Measurements from ENCODE around the gene M6PR. TPM values are rescaled to one million over a fixed set of nuclear protein-coding genes. Genes with fewer than 3 reads are reported as not detected.
"Not testable (repeated sequence)": the region's sequence is repeated elsewhere in the genome, so short reads cannot be mapped to it uniquely, and the experiment has no call there.

M6PR gene
- total RNA-seq, 1 donor from 2014 or later: 88.2 TPM

GRCh38 chr12:8956073-8956472, 6.6 kb upstream of the M6PR start:
- no peak for DNase-seq
- no peak for ATAC-seq (ENCODE audit: poor library complexity)
- intact Hi-C loops (cut with DNase I): no loop called here

- ATAC-seq (ENCODE audit: poor library complexity) (no peak), DNase-seq (no peak)
- intact Hi-C loops (cut with DNase I): loop anchor here (5.0 kb wide), 1 partner anchor 83 kb away; no protein-coding TSS in a partner anchor
These were observed 4.4 kb upstream of the M6PR start for GRCh38 chr12:8953773-8954402.

DNA sequence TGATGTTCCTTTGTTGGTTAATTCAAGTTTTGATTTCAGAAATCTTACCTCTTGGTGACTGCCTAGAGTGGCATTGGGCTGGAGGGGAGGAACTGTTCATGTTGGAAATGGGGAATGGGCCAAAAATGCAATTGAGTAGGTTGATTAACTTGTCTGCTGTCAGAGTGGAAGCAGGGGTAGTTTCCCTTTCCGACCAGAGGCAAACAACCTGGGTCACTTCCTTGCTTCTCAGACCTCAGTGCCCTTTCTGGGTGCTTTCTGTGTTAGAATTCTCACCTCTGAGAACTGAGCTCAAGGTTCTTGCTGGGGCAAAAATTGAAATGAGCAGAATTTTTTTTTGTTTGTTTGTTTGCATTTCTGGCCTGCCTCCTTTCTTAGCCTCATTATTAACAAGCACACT, 2.3 kb upstream of the M6PR start:
- intact Hi-C loops (cut with DNase I): loop anchor here (5.0 kb wide), 1 partner anchor 86 kb away; no protein-coding TSS in a partner anchor
- DNase-seq (no peak), ATAC-seq (ENCODE audit: poor library complexity) (no peak)

DNA sequence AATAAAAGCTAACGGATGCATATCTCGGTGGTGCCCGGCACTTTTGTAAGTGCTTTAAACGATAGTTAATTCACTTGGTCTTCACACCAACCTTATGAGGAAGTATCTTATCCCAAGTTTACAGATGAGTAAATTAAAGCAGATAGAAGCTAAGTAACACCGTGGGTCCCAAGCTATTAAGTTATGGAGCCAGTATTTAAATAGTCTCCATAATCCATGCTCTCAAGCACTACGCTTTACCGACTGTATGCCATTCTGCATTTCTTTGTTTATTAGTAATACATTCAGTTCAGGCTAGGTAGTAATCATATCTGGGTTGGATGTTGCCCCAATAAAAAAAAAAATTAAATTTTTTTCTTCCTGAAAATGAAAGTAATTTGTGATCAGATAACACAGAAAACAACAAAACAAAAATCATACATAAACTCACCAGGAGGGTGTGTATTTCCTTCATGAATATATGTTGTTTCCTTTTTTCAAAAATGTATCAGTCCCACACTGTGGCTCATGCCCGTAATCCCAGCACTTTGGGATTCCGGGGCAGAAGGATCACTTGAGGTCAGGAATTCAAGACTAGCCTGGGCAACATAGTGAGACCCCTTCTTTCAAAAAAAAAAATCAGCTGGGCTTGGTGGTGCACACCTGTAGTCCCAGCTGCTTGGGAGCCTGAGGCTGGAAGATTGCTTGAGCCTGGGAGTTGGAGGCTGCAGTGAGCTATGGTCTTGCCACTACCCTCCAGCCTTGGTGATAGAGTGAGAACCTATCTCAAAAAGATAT, 1.4 kb upstream of the M6PR start:
- ATAC-seq (ENCODE audit: poor library complexity) (no peak), DNase-seq (no peak)
- intact Hi-C loops (cut with DNase I): loop anchor here (5.0 kb wide), 1 partner anchor 86 kb away; no protein-coding TSS in a partner anchor

DNA sequence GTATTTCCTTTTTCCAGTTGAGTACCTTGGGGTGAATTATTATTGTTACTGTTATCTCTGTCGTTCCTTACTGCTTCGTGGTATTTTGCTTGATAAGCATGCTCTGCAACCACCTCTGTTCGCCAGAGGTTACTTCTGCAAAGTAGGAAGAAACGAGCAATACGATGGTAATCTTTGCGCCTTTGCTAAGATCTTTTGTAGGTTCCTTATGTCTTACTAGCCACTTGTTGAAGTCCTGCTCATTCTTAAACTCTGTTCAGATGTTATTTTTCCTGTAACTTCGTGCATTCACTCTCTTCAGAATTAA, 729 bp upstream of the M6PR start:
- intact Hi-C loops (cut with DNase I): loop anchor here (5.0 kb wide), 1 partner anchor 87 kb away; no protein-coding TSS in a partner anchor
- no peak for ATAC-seq (ENCODE audit: poor library complexity)

DNA sequence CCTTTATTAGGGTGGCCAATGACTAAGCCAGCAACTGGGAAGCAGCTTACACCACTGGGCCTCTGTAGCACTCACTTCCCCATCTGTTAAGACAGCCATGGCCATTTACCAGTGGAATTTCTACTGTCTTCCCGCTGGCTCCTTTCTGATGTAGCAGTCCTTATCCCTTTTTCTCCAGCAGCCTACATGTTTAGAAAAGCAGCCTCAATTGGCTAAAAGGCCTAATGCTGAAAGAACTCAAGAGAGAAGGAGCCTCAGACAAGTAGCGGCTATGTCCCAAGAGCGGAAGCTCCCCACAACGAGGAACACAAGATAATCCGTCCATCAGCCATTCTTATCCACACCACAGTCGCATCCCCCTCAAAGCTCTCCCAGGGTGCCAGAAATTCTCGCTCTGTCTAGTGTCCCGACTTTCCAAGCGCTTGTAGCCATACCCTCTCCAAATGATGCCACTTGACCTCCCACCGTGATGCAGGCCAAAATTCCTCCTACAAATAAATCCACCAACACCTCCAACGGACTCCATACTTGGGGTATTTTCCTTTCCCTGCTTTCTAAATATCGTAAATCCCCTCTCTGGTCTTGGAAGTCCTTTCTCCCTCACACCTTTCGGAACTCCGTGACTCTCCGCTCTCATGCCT, 624 bp downstream of the M6PR start:
- intact Hi-C loops (cut with DNase I): no loop called here
- ATAC-seq (ENCODE audit: poor library complexity) (no peak), DNase-seq (no peak)

More for the DNA sequence above, 729 bp upstream of the M6PR start:
- no peak for DNase-seq

GRCh38 chr12:8947737-8948136, 1.7 kb downstream of the M6PR start:
- intact Hi-C loops (cut with DNase I): no loop called here
- DNase-seq: no peak
- no peak for ATAC-seq (ENCODE audit: poor library complexity)

DNA sequence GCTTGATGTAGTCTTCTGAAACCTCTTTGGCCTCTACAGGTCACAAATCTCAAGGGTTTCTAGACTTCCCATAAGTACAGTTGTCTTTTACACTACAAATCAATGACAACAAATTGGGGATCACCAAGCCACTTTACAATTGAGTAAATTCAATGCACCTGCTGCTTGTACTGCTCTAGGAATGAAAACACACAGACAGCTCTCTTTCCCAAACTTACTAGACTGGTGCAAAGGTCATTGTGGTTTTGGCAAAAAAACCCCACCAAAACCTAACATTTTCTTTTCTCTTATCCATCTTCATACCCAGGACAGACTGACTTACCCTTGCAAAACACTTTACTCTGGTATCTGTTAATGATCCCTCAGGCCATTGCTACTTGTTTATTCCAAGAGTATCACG, 2.7 kb downstream of the M6PR start:
- ATAC-seq (ENCODE audit: poor library complexity): no peak
- intact Hi-C loops (cut with DNase I): no loop called here
- DNase-seq: no peak

GRCh38 chr12:8943565-8944186, 5.8 kb downstream of the M6PR start:
- no peak for DNase-seq
- ATAC-seq (ENCODE audit: poor library complexity): no peak
- intact Hi-C loops (cut with DNase I): no loop called here

- intact Hi-C loops (cut with DNase I): no loop called here
- ATAC-seq (ENCODE audit: poor library complexity) (no peak), DNase-seq (no peak)
These were observed 7.6 kb downstream of the M6PR start for GRCh38 chr12:8941691-8942478.

DNA sequence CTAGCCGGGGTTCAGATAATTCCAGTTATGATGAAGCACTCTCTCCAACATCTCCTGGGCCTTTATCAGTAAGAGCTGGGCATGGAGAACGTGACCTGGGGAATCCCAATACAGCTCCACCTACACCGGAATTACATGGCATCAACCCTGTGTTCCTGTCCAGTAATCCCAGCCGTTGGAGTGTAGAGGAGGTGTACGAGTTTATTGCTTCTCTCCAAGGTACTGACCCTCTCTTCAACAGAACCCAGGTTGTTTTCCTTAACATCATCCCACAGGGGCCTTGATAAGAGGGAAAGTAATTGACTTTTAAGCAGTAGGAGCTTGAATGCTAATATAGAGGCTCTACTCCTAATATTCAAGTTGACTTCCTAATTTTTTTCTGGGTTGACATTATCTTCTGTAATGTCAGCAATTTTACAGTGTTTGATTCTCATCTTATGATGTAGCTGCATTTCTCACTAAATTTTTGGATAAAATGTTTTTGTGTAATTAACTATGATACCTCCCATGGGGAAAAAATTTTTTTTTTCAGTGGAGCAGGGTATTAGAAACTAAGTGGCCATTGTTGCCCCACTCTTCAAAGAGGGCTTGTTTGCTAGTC, 11.5 kb downstream of the M6PR start:
- DNase-seq; intact Hi-C loops (cut with DNase I); ATAC-seq (ENCODE audit: poor library complexity): not testable (repeated sequence)

DNA sequence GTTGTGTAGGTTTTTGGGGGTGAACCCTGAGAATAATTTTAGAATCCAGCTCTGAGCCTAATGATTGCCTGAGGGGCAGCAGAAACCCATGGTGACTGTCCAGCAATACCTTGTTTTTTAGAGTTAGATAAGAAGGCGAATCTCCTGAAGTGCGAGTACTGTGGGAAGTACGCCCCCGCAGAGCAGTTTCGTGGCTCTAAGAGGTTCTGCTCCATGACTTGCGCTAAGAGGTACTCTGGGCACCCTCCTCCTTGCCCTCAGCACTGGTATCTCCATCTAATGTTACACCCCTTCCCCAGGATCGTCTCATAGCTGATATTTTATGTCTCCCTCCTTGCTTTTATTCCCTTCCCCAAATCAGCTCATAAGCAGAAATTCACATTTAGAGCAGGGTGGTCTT, 12.7 kb downstream of the M6PR start:
- DNase-seq (no peak), ATAC-seq (ENCODE audit: poor library complexity) (no peak)
- intact Hi-C loops (cut with DNase I): no loop called here

- intact Hi-C loops (cut with DNase I); ATAC-seq (ENCODE audit: poor library complexity); DNase-seq: not testable (repeated sequence)
These were observed 15.4 kb downstream of the M6PR start for GRCh38 chr12:8934080-8934479.

- ATAC-seq (ENCODE audit: poor library complexity); DNase-seq; intact Hi-C loops (cut with DNase I): not testable (repeated sequence)
These were observed 17.0 kb downstream of the M6PR start for GRCh38 chr12:8932464-8932863.

DNA sequence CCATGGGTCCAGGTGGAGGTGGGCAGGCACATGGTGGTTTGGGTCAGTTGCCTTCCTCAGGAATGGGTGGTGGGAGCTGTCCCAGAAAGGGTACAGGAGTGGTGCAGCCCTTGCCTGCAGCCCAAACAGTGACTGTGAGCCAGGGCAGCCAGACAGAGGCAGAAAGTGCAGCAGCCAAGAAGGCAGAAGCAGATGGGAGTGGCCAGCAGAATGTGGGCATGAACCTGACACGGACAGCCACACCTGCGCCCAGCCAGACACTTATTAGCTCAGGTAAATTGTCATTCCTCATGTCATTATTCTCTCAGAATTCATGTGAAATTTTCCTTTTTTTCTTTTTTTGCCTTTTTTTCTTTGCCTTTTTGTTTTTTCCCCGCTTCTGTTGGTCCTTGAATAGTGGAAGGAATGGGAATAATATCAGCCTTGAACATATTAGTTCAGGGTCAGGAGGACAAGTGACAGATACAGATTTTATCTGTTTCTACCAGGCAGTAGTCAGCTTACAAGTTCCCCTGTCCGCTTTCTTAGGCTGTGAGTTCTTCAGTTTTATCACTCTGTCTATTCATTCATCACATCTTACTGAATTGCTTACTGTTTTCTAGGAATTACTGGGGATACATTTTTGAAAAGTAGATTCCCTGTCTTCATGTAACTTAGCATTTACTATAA, 18.7 kb downstream of the M6PR start:
- intact Hi-C loops (cut with DNase I); ATAC-seq (ENCODE audit: poor library complexity); DNase-seq: not testable (repeated sequence)

GRCh38 chr12:8922544-8922943, 26.9 kb downstream of the M6PR start:
- DNase-seq (no peak), ATAC-seq (ENCODE audit: poor library complexity) (no peak)
- intact Hi-C loops (cut with DNase I): no loop called here

- not testable (repeated sequence) for DNase-seq; ATAC-seq (ENCODE audit: poor library complexity)
- intact Hi-C loops (cut with DNase I): loop anchor here (10.0 kb wide), 1 partner anchor 125 kb away; no protein-coding TSS in a partner anchor
These were observed 29.8 kb downstream of the M6PR start for GRCh38 chr12:8919643-8920042.
